NCI-H2227 treated with DMSO at 0.1 percent for 48 hours (cell line): Measurements from ENCODE around the gene NT5DC4.
A peak's percentile ranks its signal among the peaks of the same experiment; 100 is the strongest.

Experiments
- DNase-seq: peaks from one replicate; lab custom pipeline; 2025; lab: John Stamatoyannopoulos, UW

The NT5DC4 gene

GRCh38 chr2:112723995-112724394, 3.2 kb downstream of the NT5DC4 start:
- no peak for DNase-seq

GRCh38 chr2:112724591-112725525, 4.0 kb downstream of the NT5DC4 start:
- no peak for DNase-seq

- DNase-seq: no peak
Observed at GRCh38 chr2:112725545-112726457, 5.0 kb downstream of the NT5DC4 start.

- peak; percentile 93 for DNase-seq
Observed at GRCh38 chr2:112726487-112727190, 5.8 kb downstream of the NT5DC4 start.

- DNase-seq: no peak
Observed at GRCh38 chr2:112727276-112728028, 6.6 kb downstream of the NT5DC4 start.

- no peak for DNase-seq
Observed at GRCh38 chr2:112728029-112728362, 7.2 kb downstream of the NT5DC4 start.

DNA sequence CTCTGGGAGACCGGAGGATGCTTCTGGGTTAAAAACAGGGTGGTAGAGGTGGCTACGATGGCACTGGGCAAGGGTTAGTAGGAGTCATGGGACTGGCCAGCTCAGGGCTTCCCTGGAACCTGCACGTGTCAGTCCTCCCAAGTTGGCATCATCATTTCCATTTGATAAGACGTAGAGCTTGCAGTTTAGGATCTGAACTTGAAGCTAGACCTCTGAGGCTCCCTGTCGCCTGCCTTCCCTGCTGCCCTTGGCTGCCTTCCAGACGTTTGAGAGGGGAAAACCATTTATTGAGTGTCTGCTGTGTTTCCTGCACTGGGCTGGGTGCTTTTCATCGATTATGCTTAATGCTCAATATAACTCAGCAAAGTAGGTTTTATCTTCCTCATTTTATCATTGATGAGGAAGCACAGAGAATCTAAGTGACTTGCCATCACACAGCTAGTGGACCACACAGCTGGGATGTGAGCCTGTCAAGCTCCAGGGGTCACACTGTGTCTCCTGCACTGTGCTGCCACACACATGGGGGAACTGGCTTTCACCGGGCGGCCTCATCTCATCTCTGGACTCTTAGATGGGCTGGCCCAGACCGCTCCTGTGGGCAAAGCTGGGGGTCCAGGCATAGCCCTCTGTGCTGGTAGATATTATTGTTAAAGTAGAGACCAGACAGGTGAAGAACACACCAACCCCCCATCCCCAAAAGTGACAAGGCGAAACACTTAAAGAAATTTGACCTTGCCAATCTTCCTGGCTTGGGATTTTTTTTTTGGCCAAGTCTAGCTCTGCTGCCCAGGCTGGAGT, 7.8 kb downstream of the NT5DC4 start:
- no peak for DNase-seq

- DNase-seq: no peak
Observed at GRCh38 chr2:112730216-112730615, 9.4 kb downstream of the NT5DC4 start.

DNA sequence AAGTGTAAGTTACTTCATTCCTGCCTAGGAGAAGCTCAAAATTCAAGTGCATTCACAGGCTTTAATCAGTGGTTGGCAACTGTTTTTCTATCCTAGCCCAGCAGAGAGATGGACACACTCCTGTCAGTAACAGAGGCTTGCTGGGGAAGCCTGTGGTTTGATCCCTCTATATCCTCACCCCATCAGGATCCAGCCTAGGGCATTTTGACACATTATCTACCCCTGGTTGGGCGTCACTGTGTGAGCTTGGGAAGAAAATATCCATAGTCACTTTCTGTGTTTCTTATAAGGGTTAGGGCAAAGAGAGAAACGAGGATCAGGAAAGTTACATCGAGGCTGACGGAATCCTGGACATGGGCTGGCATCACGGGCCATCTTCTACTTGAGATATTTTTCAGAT, 10.0 kb downstream of the NT5DC4 start:
- DNase-seq: no peak

DNA sequence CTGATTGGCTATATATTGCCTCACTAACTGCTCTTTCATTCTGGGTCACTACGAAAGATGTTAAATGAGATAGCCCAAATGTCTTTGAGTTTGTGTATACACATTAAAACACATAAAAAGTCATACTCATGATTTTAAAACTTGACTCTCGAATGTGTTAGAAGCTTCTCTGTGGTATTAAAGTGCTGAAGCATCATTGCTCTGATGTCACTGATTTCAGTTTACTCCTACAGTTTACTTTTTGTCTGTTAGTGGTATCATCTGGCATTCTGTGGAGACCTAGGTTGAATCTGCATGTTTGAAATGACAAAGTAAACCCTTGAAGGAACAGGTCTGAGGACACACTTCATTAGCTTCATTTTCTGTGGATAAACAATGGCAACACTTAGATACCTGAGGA, 10.7 kb downstream of the NT5DC4 start:
- no peak for DNase-seq

GRCh38 chr2:112733456-112733855, 12.6 kb downstream of the NT5DC4 start:
- DNase-seq: no peak

DNA sequence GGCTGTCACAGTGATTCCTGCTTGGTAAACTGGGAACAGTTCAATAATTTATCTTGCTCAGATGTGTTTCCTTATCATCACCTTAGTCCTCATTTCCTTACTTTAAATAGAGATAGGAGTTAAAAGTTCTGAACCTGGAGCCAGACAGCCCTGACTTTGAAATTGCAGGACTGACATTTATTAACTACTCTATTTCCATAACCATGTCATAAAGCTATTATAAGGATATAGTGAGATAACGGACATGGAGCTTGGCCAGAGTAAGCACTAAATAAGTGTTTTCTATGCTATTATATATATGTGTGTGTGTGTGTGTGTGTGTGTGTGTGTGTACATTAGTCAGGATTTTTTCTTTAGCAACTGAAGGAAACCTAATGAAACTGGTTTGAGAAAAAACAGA, 13.1 kb downstream of the NT5DC4 start:
- DNase-seq: no peak

DNA sequence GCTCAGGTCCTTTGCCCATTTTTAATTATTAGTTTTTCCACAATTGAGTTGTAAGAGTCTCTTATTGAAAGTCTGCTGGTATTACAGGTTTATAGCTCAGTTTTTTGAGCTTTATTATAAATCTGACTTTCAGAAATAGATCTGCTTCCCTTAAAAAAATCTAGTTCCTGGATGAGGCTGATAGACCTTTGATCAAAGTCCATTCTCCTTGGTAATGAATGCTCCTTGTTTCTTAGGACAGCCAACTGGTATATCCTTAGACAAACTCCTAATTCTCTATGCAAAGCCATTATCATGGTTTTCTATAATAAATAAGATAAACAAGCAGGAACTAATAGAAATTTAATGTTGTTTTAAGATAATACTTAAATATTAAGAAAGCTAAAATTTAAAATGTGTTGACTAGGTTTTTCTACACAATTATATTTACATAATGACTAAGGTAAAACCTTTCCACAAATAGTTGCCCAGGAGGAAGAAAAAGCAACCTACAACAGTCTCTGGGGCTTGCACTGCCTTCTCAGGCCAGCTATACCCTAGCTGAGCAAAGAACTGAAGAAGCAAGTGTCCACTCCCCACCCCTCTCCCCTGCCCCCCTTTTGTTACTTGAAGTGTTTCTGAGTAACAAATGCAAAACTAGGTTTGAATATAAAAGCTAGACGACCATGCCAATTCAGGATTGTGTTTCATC, 16.9 kb downstream of the NT5DC4 start:
- no peak for DNase-seq

- no peak for DNase-seq
Observed at GRCh38 chr2:112740527-112740926, 19.7 kb downstream of the NT5DC4 start.

- peak; percentile 36 for DNase-seq
Observed at GRCh38 chr2:112749755-112750559, 29.1 kb downstream of the NT5DC4 start.

- no peak for DNase-seq
Observed at GRCh38 chr2:112750560-112750843, 29.7 kb downstream of the NT5DC4 start.

- no peak for DNase-seq
Observed at GRCh38 chr2:112751451-112752197, 30.8 kb downstream of the NT5DC4 start.

GRCh38 chr2:112752667-112753066, 31.8 kb downstream of the NT5DC4 start:
- no peak for DNase-seq

GRCh38 chr2:112754564-112754963, 33.7 kb downstream of the NT5DC4 start:
- DNase-seq: no peak
